Measurements from ENCODE around the gene ARL2BP. TPM values are rescaled to one million over a fixed set of nuclear protein-coding genes. Genes with fewer than 3 reads are reported as not detected.
"Not testable (repeated sequence)": the region's sequence is repeated elsewhere in the genome, so short reads cannot be mapped to it uniquely, and the experiment has no call there.

ARL2BP gene
- total and polyA plus RNA-seq, 4 donors: 13.4 to 33.6 (median 19.2) TPM

DNA sequence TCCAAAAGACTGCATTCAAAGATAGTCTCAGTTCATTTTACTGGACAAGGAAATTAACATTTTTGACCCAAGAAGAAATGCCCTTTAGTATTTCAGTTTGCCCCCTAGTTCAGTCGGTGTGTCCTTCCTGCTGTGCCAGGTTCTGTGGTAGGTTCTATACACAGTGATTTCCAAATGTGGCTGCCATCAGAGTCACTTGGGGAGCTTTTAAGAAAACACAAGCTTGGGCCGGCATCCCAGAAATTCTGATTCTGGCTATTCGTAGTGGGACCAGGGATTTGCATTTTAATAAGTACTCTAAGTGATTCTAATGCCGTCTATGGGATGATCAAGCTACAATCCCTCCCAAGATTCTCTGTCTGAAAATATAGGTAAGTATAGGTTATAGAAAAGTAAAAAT is 48.8 kb upstream of the ARL2BP start:
- Histone ChIP-seq H3K4me1 (ENCODE audit: control insufficient read depth in 4 of 4, insufficient read depth in 4 of 4, low read length in 3 of 4) (peaks cover 8 to 17% (median 9%) of the 10 kb centered on the region in 4 donors), H3K27ac (ENCODE audit: low read depth in 1 of 2, low read length in 2 of 2) (peak overlapping the region; percentile 28 to 40), H3K36me3 (ENCODE audit: control insufficient read depth in 4 of 4, insufficient read depth in 3 of 4, low read depth in 1 of 4, low read length in 3 of 4) (no peaks in the 10 kb centered on the region), H3K9ac (ENCODE audit: low read depth in 1 of 2, low read length in 2 of 2) (no peak overlapping the region), H3K9me3 (ENCODE audit: control insufficient read depth in 4 of 4, low read length in 3 of 4) (no peaks in the 10 kb centered on the region), H3K27me3 (ENCODE audit: control insufficient read depth in 4 of 4, insufficient read depth in 4 of 4, low read length in 3 of 4) (no peaks in the 10 kb centered on the region), H3K4me3 (ENCODE audit: low read depth in 1 of 3, low read length in 3 of 3) (no peak overlapping the region)
- 78% methylated on average over 4 of the region's 4 CpGs for WGBS
- DNase-seq (ENCODE audit: low spot score): no peak
- TF ChIP-seq TAF1 (conservative IDR thresholded peaks at IDR 0.05) (no peak), YY1 (IDR thresholded peaks at IDR 0.05) (no peak), SP1 (IDR thresholded peaks at IDR 0.05) (no peak), NR2F2 (IDR thresholded peaks at IDR 0.05) (no peak)
- TF ChIP-seq, protein P1, sequence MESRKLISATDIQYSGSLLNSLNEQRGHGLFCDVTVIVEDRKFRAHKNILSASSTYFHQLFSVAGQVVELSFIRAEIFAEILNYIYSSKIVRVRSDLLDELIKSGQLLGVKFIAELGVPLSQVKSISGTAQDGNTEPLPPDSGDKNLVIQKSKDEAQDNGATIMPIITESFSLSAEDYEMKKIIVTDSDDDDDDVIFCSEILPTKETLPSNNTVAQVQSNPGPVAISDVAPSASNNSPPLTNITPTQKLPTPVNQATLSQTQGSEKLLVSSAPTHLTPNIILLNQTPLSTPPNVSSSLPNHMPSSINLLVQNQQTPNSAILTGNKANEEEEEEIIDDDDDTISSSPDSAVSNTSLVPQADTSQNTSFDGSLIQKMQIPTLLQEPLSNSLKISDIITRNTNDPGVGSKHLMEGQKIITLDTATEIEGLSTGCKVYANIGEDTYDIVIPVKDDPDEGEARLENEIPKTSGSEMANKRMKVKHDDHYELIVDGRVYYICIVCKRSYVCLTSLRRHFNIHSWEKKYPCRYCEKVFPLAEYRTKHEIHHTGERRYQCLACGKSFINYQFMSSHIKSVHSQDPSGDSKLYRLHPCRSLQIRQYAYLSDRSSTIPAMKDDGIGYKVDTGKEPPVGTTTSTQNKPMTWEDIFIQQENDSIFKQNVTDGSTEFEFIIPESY (IDR thresholded peaks at IDR 0.05): no peak

DNA sequence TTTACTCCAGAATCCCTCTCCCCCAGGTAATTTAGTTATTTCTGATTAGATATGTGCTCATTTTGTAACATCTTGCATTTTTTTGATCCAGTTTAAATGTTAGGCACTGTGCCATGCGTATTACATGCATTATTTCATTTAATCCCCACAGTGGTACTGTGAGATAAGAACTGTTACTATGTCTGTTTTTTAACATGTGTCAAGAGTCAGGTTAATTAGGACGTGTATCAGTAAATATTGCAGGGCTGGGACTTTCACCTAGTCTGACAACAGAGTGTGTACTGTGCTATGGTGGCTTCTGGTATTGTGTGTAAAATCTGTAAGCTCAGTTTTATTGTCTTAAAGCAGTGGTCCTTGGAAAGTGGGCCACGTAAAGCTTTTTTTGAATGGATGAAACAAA is 48.3 kb upstream of the ARL2BP start:
- WGBS: 65% methylated on average over 3 of the region's 3 CpGs
- TF ChIP-seq FOXA2 (IDR thresholded peaks at IDR 0.05) (peak; percentile 71), GABPA (IDR thresholded peaks at IDR 0.05 in 1 of 2, conservative IDR thresholded peaks at IDR 0.05 in 1 of 2) (no peak), FOXA1 (IDR thresholded peaks at IDR 0.05) (no peak), SP1 (IDR thresholded peaks at IDR 0.05) (no peak), EGR1 (IDR thresholded peaks at IDR 0.05; ENCODE audit: low read depth in 2 of 2) (no peak), RAD21 (IDR thresholded peaks at IDR 0.05) (no peak), TAF1 (conservative IDR thresholded peaks at IDR 0.05) (no peak), HNF4A (conservative IDR thresholded peaks at IDR 0.05) (peak in 1 of 2 donors; percentile 72), YY1 (IDR thresholded peaks at IDR 0.05) (peak; percentile 60), RXRA (IDR thresholded peaks at IDR 0.05) (peak in 1 of 2 donors; percentile 35), NR2F2 (IDR thresholded peaks at IDR 0.05) (no peak), HNF4G (IDR thresholded peaks at IDR 0.05) (no peak), JUND (IDR thresholded peaks at IDR 0.05) (peak in 1 of 2 donors; percentile 7)
- TF ChIP-seq, protein P2, sequence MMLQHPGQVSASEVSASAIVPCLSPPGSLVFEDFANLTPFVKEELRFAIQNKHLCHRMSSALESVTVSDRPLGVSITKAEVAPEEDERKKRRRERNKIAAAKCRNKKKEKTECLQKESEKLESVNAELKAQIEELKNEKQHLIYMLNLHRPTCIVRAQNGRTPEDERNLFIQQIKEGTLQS (IDR thresholded peaks at IDR 0.05): no peak
- TF ChIP-seq, protein P1 (IDR thresholded peaks at IDR 0.05): no peak
- TF ChIP-seq, protein P3, sequence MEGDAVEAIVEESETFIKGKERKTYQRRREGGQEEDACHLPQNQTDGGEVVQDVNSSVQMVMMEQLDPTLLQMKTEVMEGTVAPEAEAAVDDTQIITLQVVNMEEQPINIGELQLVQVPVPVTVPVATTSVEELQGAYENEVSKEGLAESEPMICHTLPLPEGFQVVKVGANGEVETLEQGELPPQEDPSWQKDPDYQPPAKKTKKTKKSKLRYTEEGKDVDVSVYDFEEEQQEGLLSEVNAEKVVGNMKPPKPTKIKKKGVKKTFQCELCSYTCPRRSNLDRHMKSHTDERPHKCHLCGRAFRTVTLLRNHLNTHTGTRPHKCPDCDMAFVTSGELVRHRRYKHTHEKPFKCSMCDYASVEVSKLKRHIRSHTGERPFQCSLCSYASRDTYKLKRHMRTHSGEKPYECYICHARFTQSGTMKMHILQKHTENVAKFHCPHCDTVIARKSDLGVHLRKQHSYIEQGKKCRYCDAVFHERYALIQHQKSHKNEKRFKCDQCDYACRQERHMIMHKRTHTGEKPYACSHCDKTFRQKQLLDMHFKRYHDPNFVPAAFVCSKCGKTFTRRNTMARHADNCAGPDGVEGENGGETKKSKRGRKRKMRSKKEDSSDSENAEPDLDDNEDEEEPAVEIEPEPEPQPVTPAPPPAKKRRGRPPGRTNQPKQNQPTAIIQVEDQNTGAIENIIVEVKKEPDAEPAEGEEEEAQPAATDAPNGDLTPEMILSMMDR (IDR thresholded peaks at IDR 0.05; ENCODE audit: low read depth, low read length, missing input control): no peak
- TF ChIP-seq, protein P4, sequence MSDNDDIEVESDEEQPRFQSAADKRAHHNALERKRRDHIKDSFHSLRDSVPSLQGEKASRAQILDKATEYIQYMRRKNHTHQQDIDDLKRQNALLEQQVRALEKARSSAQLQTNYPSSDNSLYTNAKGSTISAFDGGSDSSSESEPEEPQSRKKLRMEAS (IDR thresholded peaks at IDR 0.05): no peak
- TF ChIP-seq, protein P5, sequence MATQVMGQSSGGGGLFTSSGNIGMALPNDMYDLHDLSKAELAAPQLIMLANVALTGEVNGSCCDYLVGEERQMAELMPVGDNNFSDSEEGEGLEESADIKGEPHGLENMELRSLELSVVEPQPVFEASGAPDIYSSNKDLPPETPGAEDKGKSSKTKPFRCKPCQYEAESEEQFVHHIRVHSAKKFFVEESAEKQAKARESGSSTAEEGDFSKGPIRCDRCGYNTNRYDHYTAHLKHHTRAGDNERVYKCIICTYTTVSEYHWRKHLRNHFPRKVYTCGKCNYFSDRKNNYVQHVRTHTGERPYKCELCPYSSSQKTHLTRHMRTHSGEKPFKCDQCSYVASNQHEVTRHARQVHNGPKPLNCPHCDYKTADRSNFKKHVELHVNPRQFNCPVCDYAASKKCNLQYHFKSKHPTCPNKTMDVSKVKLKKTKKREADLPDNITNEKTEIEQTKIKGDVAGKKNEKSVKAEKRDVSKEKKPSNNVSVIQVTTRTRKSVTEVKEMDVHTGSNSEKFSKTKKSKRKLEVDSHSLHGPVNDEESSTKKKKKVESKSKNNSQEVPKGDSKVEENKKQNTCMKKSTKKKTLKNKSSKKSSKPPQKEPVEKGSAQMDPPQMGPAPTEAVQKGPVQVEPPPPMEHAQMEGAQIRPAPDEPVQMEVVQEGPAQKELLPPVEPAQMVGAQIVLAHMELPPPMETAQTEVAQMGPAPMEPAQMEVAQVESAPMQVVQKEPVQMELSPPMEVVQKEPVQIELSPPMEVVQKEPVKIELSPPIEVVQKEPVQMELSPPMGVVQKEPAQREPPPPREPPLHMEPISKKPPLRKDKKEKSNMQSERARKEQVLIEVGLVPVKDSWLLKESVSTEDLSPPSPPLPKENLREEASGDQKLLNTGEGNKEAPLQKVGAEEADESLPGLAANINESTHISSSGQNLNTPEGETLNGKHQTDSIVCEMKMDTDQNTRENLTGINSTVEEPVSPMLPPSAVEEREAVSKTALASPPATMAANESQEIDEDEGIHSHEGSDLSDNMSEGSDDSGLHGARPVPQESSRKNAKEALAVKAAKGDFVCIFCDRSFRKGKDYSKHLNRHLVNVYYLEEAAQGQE (IDR thresholded peaks at IDR 0.05): no peak

DNA sequence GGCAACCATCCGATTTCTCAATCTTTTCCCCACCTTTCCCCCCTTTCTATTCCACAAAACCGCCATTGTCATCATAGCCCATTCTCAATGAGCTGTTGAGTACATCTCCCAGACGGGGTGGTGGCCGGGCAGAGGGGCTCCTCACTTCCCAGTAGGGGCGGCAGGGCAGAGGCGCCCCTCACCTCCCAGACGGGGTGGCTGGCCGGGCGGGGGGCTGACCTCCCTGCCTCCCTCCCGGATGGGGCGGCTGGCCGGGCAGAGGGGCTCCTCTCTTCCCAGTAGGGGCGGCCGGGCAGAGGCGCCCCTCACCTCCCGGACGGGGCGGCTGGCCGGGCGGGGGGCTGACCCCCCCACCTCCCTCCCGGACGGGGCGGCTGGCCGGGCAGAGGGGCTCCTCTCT is 44.7 kb upstream of the ARL2BP start:
- DNase-seq (ENCODE audit: low spot score); H3K9ac ChIP-seq (ENCODE audit: low read depth in 1 of 2, low read length in 2 of 2); H3K36me3 ChIP-seq (ENCODE audit: control insufficient read depth in 4 of 4, insufficient read depth in 3 of 4, low read depth in 1 of 4, low read length in 3 of 4); H3K9me3 ChIP-seq (ENCODE audit: control insufficient read depth in 4 of 4, low read length in 3 of 4); H3K4me1 ChIP-seq (ENCODE audit: control insufficient read depth in 4 of 4, insufficient read depth in 4 of 4, low read length in 3 of 4); H3K27me3 ChIP-seq (ENCODE audit: control insufficient read depth in 4 of 4, insufficient read depth in 4 of 4, low read length in 3 of 4); H3K4me3 ChIP-seq (ENCODE audit: low read depth in 1 of 3, low read length in 3 of 3); H3K27ac ChIP-seq (ENCODE audit: low read depth in 1 of 2, low read length in 2 of 2): not testable (repeated sequence)
- 98% methylated on average over 11 of the region's 24 CpGs for WGBS

More for the DNA sequence above, 48.3 kb upstream of the ARL2BP start:
- H3K27me3 ChIP-seq (ENCODE audit: control insufficient read depth in 4 of 4, insufficient read depth in 4 of 4, low read length in 3 of 4): no peaks in the 10 kb centered on the region
- H3K4me3 ChIP-seq (ENCODE audit: low read depth in 1 of 3, low read length in 3 of 3): no peak overlapping the region
- no peaks in the 10 kb centered on the region for H3K36me3 ChIP-seq (ENCODE audit: control insufficient read depth in 4 of 4, insufficient read depth in 3 of 4, low read depth in 1 of 4, low read length in 3 of 4)
- no peak for DNase-seq (ENCODE audit: low spot score)
- peaks cover 7 to 17% (median 9%) of the 10 kb centered on the region in 4 donors for H3K4me1 ChIP-seq (ENCODE audit: control insufficient read depth in 4 of 4, insufficient read depth in 4 of 4, low read length in 3 of 4)
- peak overlapping the region; percentile 28 to 40 for H3K27ac ChIP-seq (ENCODE audit: low read depth in 1 of 2, low read length in 2 of 2)
- no peaks in the 10 kb centered on the region for H3K9me3 ChIP-seq (ENCODE audit: control insufficient read depth in 4 of 4, low read length in 3 of 4)
- no peak overlapping the region for H3K9ac ChIP-seq (ENCODE audit: low read depth in 1 of 2, low read length in 2 of 2)
